SK-N-MC (cell line): Measurements from ENCODE around the gene DNAJC7.

Experiments
- DNase-seq: peaks from one replicate; pipeline ENCODE4 v3.0.0-alpha.2; 2011; ENCODE audit warnings: low read depth, low spot score
- H3K27ac ChIP-seq: fragments of 200-600 bp; sonication (generic); 2 replicates; pipeline ENCODE4 v1.5.1; 2016; ENCODE audit warnings: mixed run types
- H3K36me3 ChIP-seq: fragments of 200-600 bp; sonication (generic); 2 replicates; pipeline ENCODE4 v1.6.1; 2017; ENCODE audit warnings: antibody characterized with exemption, low read length, mixed read lengths; ENCODE audit not compliant: insufficient read depth
- H3K4me3 ChIP-seq: fragments of 200-600 bp; sonication (generic); 2 replicates; pipeline ENCODE4 v1.5.1; 2016
- H3K9ac ChIP-seq: fragments of 200-600 bp; sonication (generic); 2 replicates; pipeline ENCODE4 v1.8.0; 2017; ENCODE audit warnings: mixed run types, mixed read lengths; ENCODE audit not compliant: insufficient read length
- H3K9me3 ChIP-seq: fragments of 200-600 bp; sonication (generic); 2 replicates; pipeline ENCODE4 v1.6.1; 2017; ENCODE audit warnings: low read depth, mild to moderate bottlenecking, antibody characterized with exemption, low read length, moderate library complexity, mixed read lengths
- EZH2 ChIP-seq: fragments of 200-600 bp; sonication (generic); IDR thresholded peaks from one replicate; pipeline ENCODE4 v1.6.1; 2017; ENCODE audit warnings: antibody characterized with exemption
- FOXP2 ChIP-seq: optimal IDR thresholded peaks from 2 replicates; pipeline ENCODE3; 2011; ENCODE audit warnings: mild to moderate bottlenecking, moderate library complexity; ENCODE audit not compliant: insufficient read depth; ENCODE audit errors: extremely low read length, control extremely low read depth
- POLR2AphosphoS5 ChIP-seq: IDR thresholded peaks from 2 replicates; pipeline ENCODE4 v1.6.1; 2012; ENCODE audit warnings: mild to moderate bottlenecking, low read depth, low read length, borderline replicate concordance

The DNAJC7 gene

GRCh38 chr17:42009170-42009569, 8.1 kb downstream of the DNAJC7 start:
- no peak overlapping the region for H3K9ac ChIP-seq
- no peak overlapping the region for H3K4me3 ChIP-seq
- TF ChIP-seq EZH2 (no peak), FOXP2 (no peak), POLR2AphosphoS5 (no peak)
- no peak overlapping the region for H3K27ac ChIP-seq
- H3K9me3 ChIP-seq: no peaks in the 10 kb centered on the region
- H3K36me3 ChIP-seq: peaks cover 31% of the 10 kb centered on the region
- DNase-seq: no peak

- Histone ChIP-seq H3K9me3 (no peaks in the 10 kb centered on the region), H3K9ac (no peak overlapping the region), H3K36me3 (peaks cover 49% of the 10 kb centered on the region), H3K27ac (peak overlapping the region; percentile 64), H3K4me3 (no peak overlapping the region)
- TF ChIP-seq FOXP2 (no peak), EZH2 (no peak), POLR2AphosphoS5 (no peak)
- DNase-seq: no peak
Observed at GRCh38 chr17:42005166-42005565, 12.1 kb downstream of the DNAJC7 start.

GRCh38 chr17:42002792-42003301, 14.4 kb downstream of the DNAJC7 start:
- TF ChIP-seq EZH2 (no peak), POLR2AphosphoS5 (no peak), FOXP2 (no peak)
- DNase-seq: no peak
- H3K36me3 ChIP-seq: peaks cover 54% of the 10 kb centered on the region
- H3K9me3 ChIP-seq: no peaks in the 10 kb centered on the region
- H3K4me3 ChIP-seq: no peak overlapping the region
- H3K9ac ChIP-seq: no peak overlapping the region
- peak overlapping the region; percentile 50 for H3K27ac ChIP-seq

- peak overlapping the region; percentile 11 for H3K9ac ChIP-seq
- H3K27ac ChIP-seq: no peak overlapping the region; the same call in 1 of the 2 replicates
- peaks cover 60% of the 10 kb centered on the region for H3K36me3 ChIP-seq
Observed at GRCh38 chr17:42002175-42002791, 15.0 kb downstream of the DNAJC7 start.

GRCh38 chr17:42001729-42002128, 15.5 kb downstream of the DNAJC7 start:
- TF ChIP-seq POLR2AphosphoS5: no peak
- TF ChIP-seq EZH2: no peak
- TF ChIP-seq FOXP2: no peak
- Histone ChIP-seq H3K27ac (no peak overlapping the region), H3K9me3 (no peaks in the 10 kb centered on the region), H3K4me3 (no peak overlapping the region), H3K9ac (peak overlapping the region; percentile 11), H3K36me3 (peaks cover 63% of the 10 kb centered on the region)
- DNase-seq: no peak

More at GRCh38 chr17:42002175-42002791, 15.0 kb downstream of the DNAJC7 start:
- no peak overlapping the region for H3K4me3 ChIP-seq
- DNase-seq: no peak
- H3K9me3 ChIP-seq: no peaks in the 10 kb centered on the region
- no peak for TF ChIP-seq FOXP2
- TF ChIP-seq EZH2: no peak
- no peak for TF ChIP-seq POLR2AphosphoS5

- Histone ChIP-seq H3K9me3 (no peaks in the 10 kb centered on the region), H3K9ac (no peak overlapping the region), H3K36me3 (peaks cover 74% of the 10 kb centered on the region), H3K4me3 (no peak overlapping the region), H3K27ac (no peak overlapping the region)
- no peak for DNase-seq
- TF ChIP-seq FOXP2: no peak
- TF ChIP-seq POLR2AphosphoS5: no peak
- TF ChIP-seq EZH2: no peak
Observed at GRCh38 chr17:42000413-42001133, 16.7 kb downstream of the DNAJC7 start.

GRCh38 chr17:41998497-41998896, 18.7 kb downstream of the DNAJC7 start:
- H3K27ac ChIP-seq: no peak overlapping the region
- no peak overlapping the region for H3K4me3 ChIP-seq
- DNase-seq: no peak
- no peak for TF ChIP-seq FOXP2
- no peak for TF ChIP-seq POLR2AphosphoS5
- TF ChIP-seq EZH2: no peak
- peaks cover 87% of the 10 kb centered on the region for H3K36me3 ChIP-seq
- no peaks in the 10 kb centered on the region for H3K9me3 ChIP-seq
- no peak overlapping the region for H3K9ac ChIP-seq

GRCh38 chr17:41996855-41997164, 20.4 kb downstream of the DNAJC7 start:
- Histone ChIP-seq H3K9me3 (no peaks in the 10 kb centered on the region), H3K27ac (no peak overlapping the region), H3K9ac (no peak overlapping the region), H3K36me3 (peaks cover 85% of the 10 kb centered on the region), H3K4me3 (no peak overlapping the region)
- no peak for TF ChIP-seq POLR2AphosphoS5
- no peak for TF ChIP-seq EZH2
- no peak for TF ChIP-seq FOXP2
- DNase-seq: no peak

- no peak for DNase-seq
- Histone ChIP-seq H3K4me3 (no peak overlapping the region), H3K36me3 (peaks cover 92% of the 10 kb centered on the region), H3K27ac (no peak overlapping the region), H3K9ac (no peak overlapping the region), H3K9me3 (no peaks in the 10 kb centered on the region)
- TF ChIP-seq EZH2 (no peak), POLR2AphosphoS5 (no peak)
Observed at GRCh38 chr17:41992576-41992975, 24.7 kb downstream of the DNAJC7 start.
